NCI-H2171 treated with DMSO at 0.1 percent for 48 hours (cell line): ENCODE data around the gene ADCY9.

Experiments
- DNase-seq: peaks from one replicate; lab custom pipeline; 2025; lab: John Stamatoyannopoulos, UW

The ADCY9 gene

DNA sequence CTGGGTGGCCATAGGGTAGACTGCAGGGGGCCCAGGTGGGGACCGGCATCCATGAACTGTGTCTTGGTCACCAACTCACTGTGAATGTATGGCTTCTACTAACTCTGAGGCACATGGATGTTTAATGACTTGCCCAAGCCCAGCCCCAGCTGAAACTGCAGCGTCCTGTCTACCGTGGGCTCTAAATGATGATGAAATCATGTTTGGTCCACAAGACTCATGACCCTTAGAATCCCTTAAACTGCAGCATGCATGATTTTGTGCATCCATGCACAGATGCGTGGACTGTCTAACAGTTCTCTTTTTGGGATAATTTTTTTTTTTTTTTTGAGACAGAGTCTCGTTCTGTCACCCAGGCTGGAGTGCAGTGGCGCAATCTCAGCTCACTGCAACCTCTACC lies 203.3 kb downstream of the ADCY9 start:
- DNase-seq = no peak
